Activated CD8-positive, alpha-beta memory T cell treated with anti-CD3 and anti-CD28 coated beads for 24 hours (primary cell): ENCODE measurements around the gene ARMC2.
"Not testable (repeated sequence)": the region's sequence is repeated elsewhere in the genome, so short reads cannot be mapped to it uniquely, and the experiment has no call there.

Source experiments
- DNase-seq: peaks from one replicate; pipeline ENCODE4 v3.0.0-alpha.2; 2020

ARMC2 gene

DNA sequence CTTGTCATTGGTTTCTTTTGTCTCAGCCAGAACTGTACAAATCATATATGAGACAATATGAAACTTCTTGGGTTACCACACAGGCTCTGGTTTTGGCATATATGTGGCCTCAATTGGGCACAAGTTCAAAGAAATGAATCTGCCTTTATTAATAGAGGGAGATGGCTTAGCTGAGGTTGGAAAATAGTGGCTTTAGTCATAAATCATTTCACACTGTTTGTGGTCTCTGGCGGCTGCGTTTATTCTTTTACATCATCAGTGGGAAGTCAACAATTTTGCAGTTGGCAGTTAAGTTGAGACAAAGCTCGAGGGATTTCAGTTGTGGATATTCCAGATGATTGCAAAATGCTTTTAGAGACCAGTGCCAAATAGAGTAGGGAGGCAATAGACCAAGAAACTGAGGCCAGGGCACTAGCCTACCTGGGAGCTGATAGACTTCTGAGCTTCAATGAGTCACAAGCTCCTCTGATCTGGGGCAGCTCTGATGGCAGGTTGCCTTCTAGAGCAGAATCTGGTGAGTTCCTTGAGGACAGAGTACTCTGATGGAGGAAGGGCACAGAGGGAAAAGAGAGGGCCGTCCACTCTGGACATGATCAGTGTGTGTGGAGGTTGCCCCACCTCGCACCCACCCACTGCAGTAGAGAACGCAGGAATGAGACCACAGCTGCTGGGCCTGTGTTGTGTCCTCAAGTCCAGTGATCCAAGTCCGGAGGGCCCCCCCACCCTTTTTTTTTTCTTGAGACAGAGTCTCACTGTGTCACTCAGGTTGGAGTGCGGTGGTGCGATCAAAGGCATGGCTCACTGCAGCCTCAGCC lies 73.5 kb downstream of the ARMC2 start:
- peak; percentile 68 for DNase-seq

DNA sequence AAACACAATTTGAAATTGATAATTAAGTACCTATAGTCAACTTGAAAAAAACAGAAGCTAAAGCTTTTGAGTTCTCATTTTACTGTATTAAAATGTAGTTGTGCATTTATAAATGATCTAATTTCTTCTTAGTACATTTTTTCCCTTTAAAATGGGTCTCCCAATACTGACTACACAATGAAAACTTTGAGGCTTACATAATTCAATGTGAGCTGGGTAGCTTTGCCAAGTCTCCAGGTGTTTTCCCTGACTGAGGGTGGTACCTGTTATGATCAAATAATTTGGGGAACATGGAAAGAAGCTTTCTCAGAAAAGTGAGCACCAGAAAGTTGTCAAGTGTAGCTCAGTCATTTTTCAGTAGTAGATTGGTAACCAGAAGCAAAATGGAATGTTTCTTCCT lies 74.3 kb downstream of the ARMC2 start:
- no peak for DNase-seq

DNA sequence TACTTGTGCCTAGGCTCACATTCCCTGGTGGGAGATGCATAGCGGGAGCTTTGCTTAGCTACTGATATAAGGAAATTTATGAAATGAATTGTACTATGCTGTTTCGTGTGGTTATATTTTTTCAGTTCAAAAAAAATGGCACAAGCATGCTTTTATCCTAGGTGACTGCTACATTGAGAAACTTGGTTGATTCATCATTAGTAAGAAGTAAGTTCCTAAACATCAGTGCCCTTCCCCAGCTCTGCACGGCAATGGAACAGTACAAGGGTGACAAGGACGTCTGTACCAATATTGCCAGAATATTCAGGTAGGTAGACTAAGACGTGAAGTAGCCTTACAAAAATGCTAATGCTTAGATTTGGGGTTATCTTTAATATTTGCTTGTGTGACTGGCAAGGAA lies 79.7 kb downstream of the ARMC2 start:
- DNase-seq = no peak

DNA sequence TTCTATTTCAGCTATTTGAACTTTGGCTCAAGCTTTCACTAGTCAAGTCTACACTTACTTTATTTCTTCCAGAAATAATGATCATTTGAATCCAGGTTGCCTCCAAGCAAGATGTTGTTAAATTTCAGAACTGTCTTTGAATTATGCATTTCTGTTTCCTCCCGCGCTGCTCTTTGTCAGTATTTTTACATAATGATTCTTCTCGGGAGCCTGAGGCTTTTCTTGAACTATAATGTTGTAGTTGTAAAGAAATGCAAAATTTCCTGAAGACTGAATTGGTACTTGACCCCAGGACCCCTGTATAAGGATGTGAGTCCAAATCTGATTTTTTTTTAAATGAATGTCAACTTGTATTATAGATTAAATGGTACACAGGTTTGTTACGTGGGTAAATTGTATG lies 80.4 kb downstream of the ARMC2 start:
- DNase-seq = no peak

DNA sequence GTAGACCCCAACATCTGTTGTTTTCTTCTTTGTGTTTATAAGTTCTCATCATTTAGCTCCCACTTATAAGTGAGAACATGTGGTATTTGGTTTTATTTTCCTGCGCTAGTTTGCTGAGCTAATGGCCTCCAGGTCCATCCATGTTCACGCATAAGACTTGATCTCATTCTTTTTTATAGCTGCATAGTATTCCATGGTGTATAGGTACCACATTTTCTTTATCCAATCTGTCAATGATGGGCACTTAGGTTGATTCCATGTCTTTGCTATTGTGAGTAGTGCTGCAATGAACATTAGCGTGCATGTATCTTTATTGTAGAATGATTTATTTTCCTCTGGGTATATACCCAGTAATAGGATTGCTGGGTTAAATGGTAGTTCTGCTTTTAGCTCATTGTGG lies 82.9 kb downstream of the ARMC2 start:
- DNase-seq = not testable (repeated sequence)

DNA sequence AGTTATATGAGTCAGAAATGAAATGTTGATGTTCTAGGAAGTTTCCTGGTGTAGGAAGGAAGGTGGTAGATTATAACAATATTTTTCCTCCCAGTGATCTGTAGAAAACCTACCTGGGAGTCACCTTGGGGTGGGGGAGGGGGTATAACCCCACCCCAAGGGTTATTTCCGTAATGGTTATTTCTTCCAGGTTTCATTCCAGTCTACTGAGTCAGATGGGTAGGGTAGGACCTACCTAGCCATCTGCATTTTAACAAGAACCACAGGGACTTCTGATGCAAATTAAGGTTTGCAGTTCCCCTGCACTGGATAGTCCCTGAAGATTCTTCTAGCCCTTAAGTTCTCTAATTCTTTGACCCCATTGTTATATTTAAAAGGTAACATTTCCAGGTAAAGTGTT lies 88.9 kb downstream of the ARMC2 start:
- no peak for DNase-seq

DNA sequence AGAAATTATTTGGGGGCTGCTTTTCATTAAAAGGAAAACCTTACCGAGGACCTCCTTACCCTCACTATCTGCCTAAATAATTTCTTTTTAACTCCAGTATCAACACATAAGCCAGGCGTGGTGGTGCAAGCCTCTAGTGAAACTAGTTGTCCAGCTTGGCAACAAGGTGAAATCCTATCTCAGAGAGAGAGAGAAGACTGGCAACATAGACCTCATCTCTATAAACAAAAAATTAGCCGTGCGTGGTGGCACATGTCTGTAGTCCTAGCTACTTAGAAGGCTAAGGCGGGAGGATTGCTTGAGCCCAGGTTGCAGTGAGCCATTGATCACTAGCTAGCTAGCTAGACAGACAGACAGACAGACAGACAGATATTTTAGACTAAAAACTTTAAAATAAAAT lies 92.5 kb downstream of the ARMC2 start:
- DNase-seq = no peak

DNA sequence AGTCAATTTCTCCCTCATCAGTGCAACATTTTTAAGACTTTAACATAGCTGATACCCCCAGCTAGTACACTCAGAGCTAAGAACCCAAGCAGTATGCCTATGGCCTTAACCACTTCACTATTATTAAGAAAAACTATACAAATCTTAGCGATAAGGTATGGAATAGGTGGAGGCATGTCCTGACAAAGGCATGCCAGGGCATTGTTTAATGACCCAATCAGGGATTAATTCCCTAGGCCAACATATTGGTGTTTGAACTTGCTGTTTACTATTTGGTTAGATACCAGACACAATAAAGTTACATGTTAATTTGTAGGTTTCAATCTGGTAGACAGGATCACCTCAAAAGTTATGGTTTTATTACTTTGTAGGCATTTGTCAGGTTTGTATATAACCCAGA lies 93.1 kb downstream of the ARMC2 start:
- DNase-seq = no peak

DNA sequence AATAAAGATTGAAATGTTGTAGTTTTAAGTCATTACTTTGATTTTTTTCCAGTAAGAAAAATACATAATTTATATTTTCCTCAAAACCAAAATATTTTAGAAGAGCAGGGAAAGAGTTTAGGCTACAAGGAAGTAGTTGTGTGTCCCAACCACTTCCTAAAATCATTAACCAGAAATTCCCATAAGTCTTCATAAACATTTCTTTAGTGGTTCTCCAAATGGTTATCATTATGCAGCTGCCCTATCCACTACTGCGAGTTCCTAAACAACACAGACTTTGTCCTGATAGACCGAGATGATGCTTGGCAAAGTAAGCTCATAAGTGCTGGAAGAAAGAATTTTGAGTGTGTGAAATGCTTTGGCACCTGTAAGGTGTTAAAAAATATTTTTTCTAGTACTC lies 93.6 kb downstream of the ARMC2 start:
- DNase-seq = no peak

DNA sequence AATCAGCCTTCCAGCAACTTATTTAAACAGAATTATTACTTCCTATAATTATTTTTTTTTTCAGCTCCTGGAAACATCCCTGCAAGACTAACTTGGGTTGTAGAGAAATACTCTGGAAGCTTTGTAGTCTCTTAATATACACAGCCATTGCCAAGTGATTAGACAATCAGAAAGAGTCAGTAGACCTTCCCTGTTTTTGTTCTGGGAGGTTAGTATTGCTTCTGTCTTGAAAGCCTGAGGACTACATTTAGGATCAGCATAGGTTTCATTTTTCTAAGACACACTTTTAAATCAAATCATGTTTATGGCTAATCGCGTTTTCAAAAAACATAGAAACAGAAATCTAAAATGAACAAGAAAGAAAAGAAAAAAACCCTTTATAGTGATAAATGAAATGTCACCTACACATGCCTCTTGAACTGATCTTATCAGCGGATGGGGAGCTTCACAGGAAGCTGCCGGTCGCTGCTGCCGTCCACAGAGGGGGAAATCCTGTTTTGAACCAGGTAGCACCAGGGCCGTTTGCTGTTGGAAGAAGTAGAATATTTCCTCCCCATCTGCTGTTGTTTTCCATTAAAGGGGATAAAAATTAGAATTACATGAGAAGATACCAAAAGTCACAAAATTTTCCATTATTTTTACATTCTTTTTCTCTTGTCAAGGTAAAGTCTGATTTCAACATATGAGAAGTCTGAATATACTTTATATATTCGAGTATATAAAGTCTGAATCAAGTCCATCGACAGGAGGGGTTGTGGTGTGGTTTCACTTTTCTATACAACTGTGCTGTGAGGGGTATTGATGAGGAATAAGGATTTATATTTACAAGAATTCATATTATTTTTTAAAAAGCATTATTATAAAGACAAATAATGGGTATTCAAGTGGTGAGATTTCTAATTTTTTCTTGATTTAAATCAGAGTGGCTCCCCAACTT lies 94.6 kb downstream of the ARMC2 start:
- DNase-seq = no peak

DNA sequence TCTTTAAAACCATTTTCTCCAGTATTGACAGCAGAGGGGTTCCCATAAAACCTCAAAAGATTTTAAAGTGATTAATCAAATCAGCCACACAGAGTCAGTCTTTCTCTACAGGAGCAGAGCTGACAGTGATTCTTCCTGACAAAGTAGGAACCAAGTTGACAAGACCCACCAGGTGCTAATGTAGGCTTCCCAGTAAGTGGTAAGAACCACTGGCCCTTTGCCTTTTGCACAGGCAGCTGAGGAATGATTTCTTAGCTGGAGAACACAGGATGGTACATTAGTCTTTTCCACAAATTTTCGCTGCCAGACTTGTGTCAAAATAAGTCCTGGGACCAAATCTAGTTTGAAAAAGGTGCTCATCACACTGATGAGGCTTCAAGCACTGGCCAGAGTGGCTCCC lies 95.8 kb downstream of the ARMC2 start:
- DNase-seq = no peak

DNA sequence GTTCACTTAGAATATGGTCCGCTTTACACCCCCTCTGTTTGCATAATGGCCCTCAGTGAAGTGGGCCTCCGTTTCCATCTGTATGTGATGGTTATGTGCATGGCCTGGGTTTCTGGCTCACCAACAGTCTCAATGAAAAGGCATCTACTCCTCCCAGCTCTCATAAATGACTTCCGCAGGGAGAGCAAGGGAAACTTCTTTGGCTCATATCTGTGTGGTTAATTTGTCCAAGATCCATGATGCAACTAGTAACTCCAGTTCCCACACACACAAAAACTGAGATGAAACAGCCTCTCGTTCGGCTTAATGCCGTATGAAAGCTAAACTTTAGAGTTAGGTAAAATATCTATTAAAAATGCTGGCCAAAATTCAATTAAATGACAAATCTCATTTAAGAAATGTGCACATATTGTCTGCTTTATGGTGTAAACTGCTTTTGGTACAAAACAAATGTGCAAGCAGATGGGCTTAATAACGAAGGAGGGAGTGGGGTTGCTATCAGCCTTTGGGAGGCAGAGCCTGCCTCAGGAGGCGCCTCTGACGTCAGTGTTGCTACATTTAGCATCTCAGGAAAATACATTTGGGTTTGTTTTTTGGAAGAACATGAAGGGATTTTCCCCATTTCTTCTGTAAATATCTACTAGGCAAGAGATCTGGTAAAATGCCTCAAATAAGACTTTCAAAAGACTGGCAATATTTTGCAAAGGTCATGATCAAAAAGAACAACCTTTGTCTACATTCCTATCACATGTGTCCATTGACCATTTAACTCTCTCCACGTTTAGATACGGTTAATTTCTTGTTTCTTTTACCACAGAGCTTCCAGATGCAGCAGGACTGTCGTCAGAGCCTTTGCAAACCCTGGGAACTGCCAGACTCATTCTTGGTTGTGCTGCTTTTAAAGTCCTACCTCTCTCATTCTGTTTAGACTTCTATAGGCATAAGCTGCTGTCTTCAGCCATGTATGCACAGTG lies 96.8 kb downstream of the ARMC2 start:
- DNase-seq = no peak

DNA sequence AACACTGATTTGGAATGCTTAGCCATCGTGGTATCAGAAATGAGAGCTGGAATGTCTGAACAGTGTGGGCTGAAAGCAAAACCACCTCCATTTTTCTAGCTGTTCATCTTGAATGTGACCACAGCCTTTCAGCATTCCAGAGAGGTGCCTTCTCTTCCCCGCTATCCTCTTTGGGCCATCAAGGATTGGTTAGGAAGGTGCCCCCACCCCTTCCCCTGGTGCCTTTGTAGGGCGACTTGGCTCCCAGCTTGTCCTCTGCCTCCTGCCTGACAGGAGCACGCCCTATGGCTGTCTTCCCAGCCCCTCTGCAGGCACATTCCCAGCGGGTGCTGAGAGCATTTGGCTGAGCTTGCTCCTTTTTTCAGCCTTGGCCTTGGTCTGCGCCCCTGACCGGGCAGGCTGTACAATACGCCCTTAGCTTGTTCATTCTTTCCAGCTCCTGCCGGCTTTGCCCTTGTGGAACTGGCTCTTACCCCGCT lies 97.5 kb downstream of the ARMC2 start:
- DNase-seq = no peak

DNA sequence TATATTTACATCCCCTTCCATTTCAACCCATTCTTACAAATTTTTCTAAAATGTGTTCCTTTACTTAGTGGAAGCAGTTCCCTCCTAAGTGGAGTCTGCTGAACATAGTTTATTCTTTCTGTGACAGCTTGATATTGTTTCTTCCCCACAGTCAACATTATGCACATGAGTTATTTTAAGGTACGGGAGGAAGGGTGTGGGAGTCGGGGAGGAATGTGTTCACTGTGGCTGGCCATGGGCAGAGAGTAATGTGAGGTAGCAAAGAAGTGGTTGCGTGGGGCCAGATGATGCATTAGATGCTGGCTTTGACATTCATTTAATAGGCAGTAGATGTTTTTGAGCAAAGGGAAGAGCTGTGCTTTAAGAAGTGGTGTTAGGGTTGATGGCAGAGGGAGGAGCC lies 98.5 kb downstream of the ARMC2 start:
- no peak for DNase-seq

DNA sequence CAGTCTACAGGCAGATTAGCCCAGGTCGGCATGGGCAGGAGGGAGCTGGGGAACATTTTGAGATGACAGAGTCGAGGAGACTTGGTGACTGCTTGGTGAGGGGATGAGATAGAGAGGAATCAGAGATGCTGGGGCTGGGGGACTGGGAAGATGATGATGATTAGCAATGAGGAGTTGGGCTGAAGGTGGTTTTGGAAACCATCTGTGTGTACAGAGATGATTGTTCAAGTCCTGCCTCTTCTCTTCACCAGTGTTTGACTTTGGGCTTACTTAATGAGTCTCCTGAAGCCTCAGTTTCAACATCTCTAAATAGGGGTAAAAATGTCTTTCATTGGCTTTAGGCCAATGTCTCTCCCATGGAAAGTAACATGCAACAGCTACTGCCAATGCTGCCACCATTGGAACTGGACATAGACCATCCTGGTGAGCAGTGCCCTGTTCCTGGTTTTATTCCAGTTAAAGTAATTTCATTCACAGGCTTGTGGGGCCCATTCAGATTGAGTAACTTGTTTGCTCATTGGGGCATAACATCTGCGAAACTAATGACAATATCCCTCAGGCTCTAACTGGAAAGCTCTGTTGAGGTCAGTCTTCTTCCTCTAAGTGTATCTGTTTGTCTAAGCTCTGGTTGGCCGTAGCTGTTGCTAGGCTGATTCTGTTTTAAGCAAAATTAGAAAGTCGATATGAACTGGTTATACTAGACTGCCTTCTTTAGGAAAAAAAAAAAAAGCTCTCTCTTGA lies 99.1 kb downstream of the ARMC2 start:
- no peak for DNase-seq

DNA sequence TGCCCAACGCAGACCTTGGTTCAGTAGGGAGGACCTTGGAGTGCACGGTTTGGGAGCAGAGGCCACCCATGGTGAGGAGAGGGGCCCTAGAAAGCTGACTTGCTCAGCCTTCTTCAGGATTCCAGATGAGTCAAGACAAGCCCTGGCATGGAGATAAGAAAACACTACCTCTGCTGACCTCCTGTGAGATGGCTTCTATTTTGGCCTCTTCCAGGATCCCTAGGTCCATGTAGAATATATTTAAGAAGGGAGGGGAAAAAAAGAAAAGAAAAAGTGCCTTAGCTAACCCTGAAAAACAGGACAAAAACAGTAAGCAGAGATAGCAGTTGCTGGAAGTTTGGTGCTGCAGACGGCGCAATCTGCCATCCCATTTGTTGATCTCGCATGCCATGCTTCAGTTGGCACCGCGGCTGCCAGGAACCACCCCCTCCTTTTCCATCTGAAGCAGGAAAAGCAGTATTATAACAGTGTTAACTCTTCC lies 100.0 kb downstream of the ARMC2 start:
- no peak for DNase-seq

DNA sequence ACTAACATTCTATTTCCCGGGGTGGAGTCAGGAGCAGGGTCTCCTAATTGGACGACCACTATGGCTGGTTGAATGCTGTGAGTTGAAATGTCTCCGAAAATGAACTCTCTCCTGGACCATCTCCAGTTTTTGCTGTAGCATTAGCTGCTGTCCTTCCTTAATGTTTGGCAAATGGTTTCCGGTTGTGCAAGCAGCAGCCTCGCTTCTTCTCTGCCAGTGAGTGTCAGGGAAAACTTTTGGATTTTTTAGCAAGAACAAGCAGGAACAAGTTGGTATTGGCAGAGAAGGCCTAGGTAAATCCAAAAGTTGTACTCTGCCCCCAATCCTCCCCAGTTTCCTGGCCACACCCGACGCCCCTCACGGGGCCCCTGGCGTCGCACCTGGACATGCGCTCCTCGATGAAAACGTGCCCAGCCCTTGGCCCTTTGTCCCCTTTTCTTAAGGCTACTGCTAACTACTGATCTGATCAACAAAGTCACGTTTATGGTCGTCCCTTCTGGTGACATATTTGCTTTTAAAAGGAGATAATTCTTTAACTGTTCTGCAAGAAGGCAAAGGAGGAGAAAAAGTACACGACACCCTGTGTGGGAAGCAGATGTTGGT lies 103.2 kb downstream of the ARMC2 start:
- DNase-seq = no peak

DNA sequence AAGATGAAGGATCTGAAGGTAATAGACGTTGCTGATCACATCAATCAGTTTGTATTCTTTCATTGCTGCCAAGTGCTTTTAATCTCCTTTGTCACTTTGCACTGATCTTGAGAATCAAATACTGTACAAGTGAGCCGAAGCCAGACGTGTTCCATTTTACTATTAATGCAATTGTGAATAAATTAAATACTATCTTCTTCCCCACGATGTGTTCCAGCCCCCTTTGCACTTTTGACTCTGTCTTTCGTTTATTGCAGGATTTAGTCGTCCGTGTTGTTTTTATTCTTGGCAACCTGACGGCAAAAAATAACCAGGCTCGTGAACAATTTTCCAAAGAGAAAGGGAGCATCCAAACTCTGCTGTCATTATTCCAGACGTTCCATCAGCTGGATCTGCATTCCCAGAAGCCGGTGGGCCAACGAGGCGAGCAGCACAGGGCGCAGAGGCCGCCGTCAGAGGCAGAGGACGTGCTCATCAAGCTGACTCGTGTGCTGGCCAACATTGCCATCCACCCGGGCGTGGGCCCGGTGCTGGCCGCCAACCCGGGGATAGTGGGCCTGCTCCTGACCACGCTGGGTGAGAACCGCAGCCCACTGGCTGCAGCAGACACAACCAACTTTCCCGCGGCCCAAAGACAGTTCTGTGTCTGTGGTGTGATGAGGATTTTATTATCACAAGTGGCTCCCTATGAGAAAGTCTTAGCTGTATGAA lies 104.7 kb downstream of the ARMC2 start:
- DNase-seq = no peak

DNA sequence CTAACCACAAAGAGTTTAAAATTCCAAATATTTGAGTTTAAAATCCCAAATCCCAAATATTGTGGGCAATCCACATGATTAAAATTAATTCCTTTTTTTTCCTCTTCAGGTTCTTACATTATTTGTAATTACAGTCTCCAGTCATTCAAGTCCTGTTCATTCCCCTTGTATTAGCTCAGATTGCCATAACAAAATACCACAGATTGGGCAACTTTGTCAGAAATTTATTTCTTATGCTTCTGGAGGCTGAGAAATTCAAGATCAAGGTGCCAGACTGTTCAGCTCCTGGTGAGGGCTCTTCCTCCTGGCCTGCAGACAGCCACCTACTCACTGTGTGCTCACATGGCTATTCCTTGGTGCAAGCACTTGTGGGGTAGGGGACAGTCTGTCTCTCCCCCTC lies 105.5 kb downstream of the ARMC2 start:
- no peak for DNase-seq

DNA sequence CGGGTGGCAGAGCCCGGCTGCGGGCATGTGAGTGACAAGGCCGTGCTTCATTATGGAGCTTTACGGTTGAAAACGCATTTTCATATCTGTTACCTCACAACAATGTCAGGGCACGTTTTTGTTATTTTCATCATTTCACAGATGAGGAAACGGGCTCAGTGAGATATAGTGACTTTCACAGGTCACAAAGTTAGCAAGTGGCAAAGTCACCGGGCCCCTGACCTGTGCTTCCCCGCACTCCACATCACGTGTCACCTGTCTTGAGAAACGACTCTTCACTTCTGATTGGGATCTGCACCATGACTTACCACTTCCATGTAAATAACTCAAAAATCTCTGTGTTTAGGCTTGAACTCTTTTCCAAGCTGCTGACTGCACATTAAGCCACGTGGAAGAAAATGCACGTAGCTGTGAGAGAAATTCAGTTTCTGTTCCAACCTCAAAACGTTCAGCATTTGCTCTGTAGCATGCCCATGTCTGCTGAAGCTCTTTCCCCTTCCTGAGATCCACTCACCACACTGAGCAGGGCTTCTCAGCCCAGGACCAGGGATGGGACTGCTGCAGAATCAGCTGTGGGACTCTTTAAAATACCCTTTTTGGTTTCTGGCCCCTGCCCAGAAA lies 107.2 kb downstream of the ARMC2 start:
- DNase-seq = no peak
